WERI-Rb-1 (cell line): ENCODE data around the gene NUSAP1.
"Not testable (repeated sequence)": the region's sequence is repeated elsewhere in the genome, so short reads cannot be mapped to it uniquely, and the experiment has no call there.

Experiments
- DNase-seq: peaks from one replicate; pipeline ENCODE4 v3.0.0-alpha.2; 2020
- H3K27ac ChIP-seq: fragments of 250-450 bp; sonication (Bioruptor Pico); 2 replicates; pipeline ENCODE4 v1.5.1; 2020; ENCODE audit warnings: mild to moderate bottlenecking, moderate library complexity
- H3K27me3 ChIP-seq: fragments of 250-450 bp; sonication (Bioruptor Pico); 2 replicates; pipeline ENCODE4 v1.5.1; 2021; ENCODE audit warnings: mild to moderate bottlenecking, low read depth, moderate library complexity; ENCODE audit not compliant: insufficient read depth, severe bottlenecking
- H3K36me3 ChIP-seq: fragments of 250-450 bp; sonication (Bioruptor Pico); 2 replicates; pipeline ENCODE4 v1.5.1; 2020; ENCODE audit warnings: mild to moderate bottlenecking, moderate library complexity
- H3K4me3 ChIP-seq: 2 replicates; pipeline ENCODE4 v1.5.1; 2011; ENCODE audit warnings: low read depth, mild to moderate bottlenecking, control low read depth, low read length
- H3K9me3 ChIP-seq: fragments of 250-450 bp; sonication (Bioruptor Pico); 2 replicates; pipeline ENCODE4 v1.5.1; 2021; ENCODE audit warnings: mild to moderate bottlenecking, moderate library complexity; ENCODE audit not compliant: severe bottlenecking
- TF ChIP-seq, protein P1 (sequence below): IDR thresholded peaks from 2 replicates; pipeline ENCODE4 v1.5.1; 2011; ENCODE audit warnings: low read depth, mild to moderate bottlenecking, control low read depth, inconsistent platforms, low read length

NUSAP1 gene, protein sequence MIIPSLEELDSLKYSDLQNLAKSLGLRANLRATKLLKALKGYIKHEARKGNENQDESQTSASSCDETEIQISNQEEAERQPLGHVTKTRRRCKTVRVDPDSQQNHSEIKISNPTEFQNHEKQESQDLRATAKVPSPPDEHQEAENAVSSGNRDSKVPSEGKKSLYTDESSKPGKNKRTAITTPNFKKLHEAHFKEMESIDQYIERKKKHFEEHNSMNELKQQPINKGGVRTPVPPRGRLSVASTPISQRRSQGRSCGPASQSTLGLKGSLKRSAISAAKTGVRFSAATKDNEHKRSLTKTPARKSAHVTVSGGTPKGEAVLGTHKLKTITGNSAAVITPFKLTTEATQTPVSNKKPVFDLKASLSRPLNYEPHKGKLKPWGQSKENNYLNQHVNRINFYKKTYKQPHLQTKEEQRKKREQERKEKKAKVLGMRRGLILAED

DNA sequence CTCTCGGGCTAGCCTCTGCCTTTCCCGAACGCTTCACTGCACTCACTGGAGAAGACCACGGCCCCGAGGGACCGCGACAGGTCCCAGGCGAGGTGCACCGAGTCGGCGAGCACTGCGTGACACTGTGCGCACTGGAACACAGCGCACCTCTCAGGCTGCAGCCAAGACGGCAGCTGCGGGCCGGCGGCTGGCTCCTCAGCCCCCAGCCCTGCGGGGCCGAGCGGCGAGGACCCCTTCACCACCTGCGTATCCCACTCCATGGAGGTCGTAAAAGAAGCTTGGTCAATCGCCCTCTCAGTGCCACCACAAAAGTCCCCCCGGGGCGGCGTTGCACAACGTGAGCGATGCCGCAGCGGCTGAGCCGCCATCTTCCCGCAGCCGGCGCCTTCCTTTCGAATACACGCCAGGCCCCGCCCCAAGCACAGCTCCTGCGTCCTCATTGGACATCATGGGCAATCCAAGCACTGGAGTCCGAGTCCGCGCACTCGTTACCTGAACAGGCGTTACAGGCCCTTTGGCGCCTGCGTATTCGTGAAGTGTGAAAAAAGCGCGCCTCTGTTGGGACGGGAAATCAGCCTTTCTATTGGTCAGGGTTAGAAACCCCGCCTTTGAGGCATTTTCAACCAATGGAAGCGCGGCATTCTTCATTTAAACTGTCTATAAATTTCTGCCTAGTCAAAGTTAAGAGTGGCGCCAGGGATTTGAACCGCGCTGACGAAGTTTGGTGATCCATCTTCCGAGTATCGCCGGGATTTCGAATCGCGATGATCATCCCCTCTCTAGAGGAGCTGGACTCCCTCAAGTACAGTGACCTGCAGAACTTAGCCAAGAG, at the start of gene NUSAP1, which contains the start of gene OIP5:
NUSAP1 (plus strand) TSS at position 688 of the 832 bp plus-strand sequence; CDS start at position 765, 77 bp downstream.
OIP5 (minus strand) TSS at position 398 of the 832 bp plus-strand sequence; CDS start at position 368, 30 bp downstream.
- Histone ChIP-seq H3K9me3 (no peaks in the 10 kb centered on the region), H3K27me3 (no peaks in the 10 kb centered on the region), H3K36me3 (peaks cover 44% of the 10 kb centered on the region), H3K4me3 (peak within 1 kb of the TSS; percentile 91), H3K27ac (peak within 1 kb of the TSS; percentile 96)
- DNase-seq, result peak; percentile 99
- TF ChIP-seq, protein P1, sequence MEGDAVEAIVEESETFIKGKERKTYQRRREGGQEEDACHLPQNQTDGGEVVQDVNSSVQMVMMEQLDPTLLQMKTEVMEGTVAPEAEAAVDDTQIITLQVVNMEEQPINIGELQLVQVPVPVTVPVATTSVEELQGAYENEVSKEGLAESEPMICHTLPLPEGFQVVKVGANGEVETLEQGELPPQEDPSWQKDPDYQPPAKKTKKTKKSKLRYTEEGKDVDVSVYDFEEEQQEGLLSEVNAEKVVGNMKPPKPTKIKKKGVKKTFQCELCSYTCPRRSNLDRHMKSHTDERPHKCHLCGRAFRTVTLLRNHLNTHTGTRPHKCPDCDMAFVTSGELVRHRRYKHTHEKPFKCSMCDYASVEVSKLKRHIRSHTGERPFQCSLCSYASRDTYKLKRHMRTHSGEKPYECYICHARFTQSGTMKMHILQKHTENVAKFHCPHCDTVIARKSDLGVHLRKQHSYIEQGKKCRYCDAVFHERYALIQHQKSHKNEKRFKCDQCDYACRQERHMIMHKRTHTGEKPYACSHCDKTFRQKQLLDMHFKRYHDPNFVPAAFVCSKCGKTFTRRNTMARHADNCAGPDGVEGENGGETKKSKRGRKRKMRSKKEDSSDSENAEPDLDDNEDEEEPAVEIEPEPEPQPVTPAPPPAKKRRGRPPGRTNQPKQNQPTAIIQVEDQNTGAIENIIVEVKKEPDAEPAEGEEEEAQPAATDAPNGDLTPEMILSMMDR, result no peak; the same call in 1 of the 2 replicates

DNA sequence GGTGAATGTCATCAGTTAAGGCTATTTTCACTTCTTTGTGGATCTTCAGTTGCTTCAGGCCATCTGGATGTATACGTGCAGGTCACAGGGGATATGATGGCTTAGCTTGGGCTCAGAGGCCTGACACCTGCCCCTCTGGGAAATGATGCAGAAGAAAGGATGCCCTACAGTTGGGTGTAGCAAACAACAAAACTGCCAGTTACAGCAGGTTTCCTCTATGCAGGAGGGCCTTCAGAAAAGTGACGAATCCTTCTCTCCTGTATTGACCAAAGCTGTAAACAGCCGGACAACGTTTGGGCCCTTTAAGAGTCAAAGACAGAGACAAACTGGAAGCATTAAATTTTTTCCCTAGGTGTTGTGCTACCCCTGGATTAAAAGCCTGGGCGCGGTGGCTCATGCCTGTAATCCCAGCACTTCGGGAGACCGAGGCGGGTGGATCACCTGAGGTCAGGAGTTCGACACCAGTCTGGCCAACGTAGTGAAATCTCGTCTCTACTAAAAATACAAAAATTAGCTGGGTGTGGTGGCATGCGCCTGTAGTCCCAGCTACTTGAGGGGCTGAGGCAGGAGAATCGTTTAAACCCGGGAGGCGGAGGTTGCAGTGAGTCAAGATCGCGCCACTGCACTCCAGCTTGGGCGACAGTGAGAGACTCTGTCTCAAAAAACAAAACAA, 49.6 kb upstream of the NUSAP1 start:
- not testable (repeated sequence) for H3K9me3 ChIP-seq, H3K27me3 ChIP-seq
- DNase-seq, result peak; percentile 53
- Histone ChIP-seq H3K4me3 (peak overlapping the region; percentile 92), H3K36me3 (peaks cover 49% of the 10 kb centered on the region), H3K27ac (peak overlapping the region; percentile 94)

DNA sequence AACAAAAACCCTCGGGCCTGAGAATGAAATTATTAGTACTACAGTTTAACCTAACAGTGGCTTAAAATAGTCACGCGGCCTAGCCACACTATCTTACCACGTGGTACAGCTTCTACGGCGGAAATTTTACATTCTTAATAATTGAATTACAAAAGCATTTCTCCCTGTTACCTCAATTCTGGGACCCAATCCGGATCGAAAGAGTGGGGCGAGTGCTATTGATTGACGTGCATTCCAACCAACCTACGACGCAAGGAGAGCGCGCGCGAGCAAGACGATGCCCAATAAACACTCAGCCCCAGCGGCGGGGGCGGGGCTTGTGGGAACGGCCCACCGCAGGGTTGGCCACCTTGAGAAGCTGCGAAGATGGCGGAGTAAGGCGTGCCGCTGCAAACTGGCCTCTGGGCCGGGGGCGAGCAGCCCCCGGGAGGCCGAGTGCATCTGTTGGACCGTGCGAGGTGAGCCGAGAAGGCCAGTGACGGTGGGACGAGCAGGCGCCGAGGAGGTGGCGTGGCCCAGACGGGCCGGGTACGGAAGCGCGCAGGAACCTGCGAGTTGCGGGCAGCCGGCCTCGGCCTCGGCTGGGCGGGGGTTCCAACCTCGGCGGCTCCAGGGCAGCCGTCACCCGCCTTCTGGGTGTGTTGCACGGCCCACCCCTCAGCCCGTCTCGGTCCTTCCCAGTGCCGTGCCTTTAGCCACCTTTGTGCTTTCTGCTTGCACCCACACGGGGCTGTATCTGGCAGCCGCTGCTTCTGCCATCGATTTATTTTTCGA, 48.8 kb upstream of the NUSAP1 start:
- no peaks in the 10 kb centered on the region for H3K9me3 ChIP-seq
- H3K36me3 ChIP-seq, result peaks cover 51% of the 10 kb centered on the region
- peak overlapping the region; percentile 92 for H3K4me3 ChIP-seq
- H3K27ac ChIP-seq, result peak overlapping the region; percentile 94
- DNase-seq, result peak; percentile 98
- no peaks in the 10 kb centered on the region for H3K27me3 ChIP-seq
- TF ChIP-seq, protein P1, result no peak

DNA sequence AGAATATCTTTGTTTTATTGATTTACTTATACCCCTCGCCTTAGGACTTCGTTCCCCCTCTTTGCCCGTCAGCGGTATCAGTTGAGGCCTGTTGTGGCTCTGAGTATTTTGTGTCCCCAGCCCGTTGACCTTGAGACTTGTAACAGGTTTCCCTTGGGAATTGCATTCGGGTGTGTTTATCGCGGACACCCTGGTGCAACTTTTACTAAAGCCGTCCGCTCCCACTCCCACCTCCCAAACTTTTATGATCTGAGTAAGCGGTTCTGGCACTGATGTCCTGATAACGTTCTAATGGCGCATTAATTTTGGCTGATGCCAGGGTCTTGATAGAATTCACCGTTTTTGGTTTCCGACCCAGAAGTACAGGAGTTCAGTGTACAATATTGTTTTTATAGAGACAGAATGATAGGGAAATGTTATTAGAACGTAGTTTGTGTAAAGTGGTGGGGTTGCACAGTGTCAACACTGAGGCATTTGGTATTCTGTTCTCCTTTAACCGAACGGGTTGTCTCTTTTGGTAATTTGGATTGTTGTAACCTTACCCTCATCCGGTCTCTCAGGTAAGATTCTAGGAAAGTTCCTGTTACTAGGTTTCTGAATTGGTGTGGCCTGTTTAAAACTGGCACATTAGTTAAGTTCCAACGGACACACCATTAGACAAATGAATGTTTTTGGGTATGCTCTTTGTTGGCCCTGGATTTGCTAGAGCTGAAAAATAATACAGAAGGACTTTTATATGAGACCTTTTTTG, 48.1 kb upstream of the NUSAP1 start:
- TF ChIP-seq, protein P1, result no peak
- no peak for DNase-seq
- Histone ChIP-seq H3K27me3 (no peaks in the 10 kb centered on the region), H3K9me3 (no peaks in the 10 kb centered on the region), H3K36me3 (peaks cover 54% of the 10 kb centered on the region), H3K27ac (peak overlapping the region; percentile 94), H3K4me3 (peak overlapping the region; percentile 92)

DNA sequence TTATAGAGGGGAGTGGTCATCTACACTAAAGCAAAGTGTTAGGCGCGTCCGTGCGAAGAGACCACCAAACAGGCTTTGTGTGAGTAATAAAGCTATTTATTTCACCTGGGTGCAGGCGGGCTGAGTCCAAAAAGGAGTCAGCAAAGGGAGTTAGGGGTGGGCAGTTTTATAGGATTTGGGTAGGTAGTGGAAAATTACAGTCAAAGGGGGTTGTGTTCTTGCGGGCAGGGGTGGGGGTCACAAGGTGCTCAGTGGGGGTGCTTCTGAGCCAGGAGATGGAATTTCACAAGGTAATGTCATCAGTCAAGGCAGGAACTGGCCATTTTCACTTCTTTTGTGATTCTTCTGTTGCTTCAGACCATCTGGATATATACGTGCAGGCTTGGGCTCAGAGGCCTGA, 47.4 kb upstream of the NUSAP1 start:
- Histone ChIP-seq H3K27me3 (no peaks in the 10 kb centered on the region), H3K27ac (no peak overlapping the region; the same call in 1 of the 2 replicates), H3K9me3 (no peaks in the 10 kb centered on the region), H3K36me3 (peaks cover 52% of the 10 kb centered on the region), H3K4me3 (peak overlapping the region; percentile 92)
- DNase-seq, result no peak
- TF ChIP-seq, protein P1, result no peak
